Urinary bladder (tissue), 4 donors: ENCODE results near the gene JAK1. TPM values are rescaled to one million over a fixed set of nuclear protein-coding genes. Genes with fewer than 3 reads are reported as not detected.

Experiments
- DNase-seq: peaks from one replicate; pipeline ENCODE4 v3.0.0-alpha.2; 2015; ENCODE audit errors: extremely low spot score
- H3K27ac ChIP-seq: one replicate; pipeline ENCODE4 v1.5.1; 2013; ENCODE audit warnings: low read depth, mild to moderate bottlenecking, moderate library complexity
- H3K36me3 ChIP-seq: one replicate; pipeline ENCODE4 v1.6.1; 2013; ENCODE audit warnings: mild to moderate bottlenecking, moderate library complexity; ENCODE audit not compliant: insufficient read depth
- H3K4me1 ChIP-seq: one replicate; pipeline ENCODE4 v1.6.1; 2013; ENCODE audit warnings: mild to moderate bottlenecking, moderate library complexity; ENCODE audit not compliant: insufficient read depth
- H3K4me3 ChIP-seq: one replicate; pipeline ENCODE4 v1.5.1; 2013; ENCODE audit warnings: low read depth, low read length
- WGBS: extraction: QIAGEN DNeasy Blood & Tissue Kit; methylation state at CpG from one replicate; pipeline ENCODE4 v1.1.7; 2013; 5-methylcytosine and 5-hydroxymethylcytosine counted together
- polyA plus RNA-seq: library from polyadenylated mRNA; stranded (reverse); fragments of 200-250 nt; gene quantifications from one replicate; pipeline ENCODE4 v1.2.3, GENCODE V29; 2013
- total RNA-seq: library from RNA; depleted of rRNA; stranded (reverse); fragments of >200 nt; gene quantifications from one replicate; pipeline ENCODE4 v1.2.3, GENCODE V29; 2014
- donor health status: healthy with polysubstance abuse.
- donor health status: healthy.

Gene JAK1
- total and polyA plus RNA-seq, 2 donors, result 86.8 to 137 TPM

DNA sequence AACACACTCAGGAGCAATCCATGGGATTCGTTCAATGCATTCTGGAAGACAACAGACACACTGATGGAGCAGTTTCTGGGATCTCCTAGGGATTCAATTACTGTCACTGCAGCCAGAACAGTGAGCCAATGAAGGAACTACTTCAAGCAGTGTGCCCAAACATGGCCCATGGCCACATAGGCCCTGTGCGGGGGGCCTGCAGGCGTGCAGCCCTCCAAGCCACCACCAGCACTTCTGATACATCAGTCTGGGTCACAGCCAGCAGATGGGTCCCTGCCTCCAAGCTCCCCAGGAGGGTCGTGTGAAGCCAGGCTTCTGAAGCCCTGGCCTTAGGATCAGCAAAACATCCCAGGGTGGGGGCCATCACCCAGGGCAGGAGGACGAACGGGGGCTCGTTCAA is 122.2 kb downstream of the JAK1 start:
- Histone ChIP-seq H3K27ac (no peak overlapping the region), H3K4me3 (no peak overlapping the region), H3K4me1 (no peaks in the 10 kb centered on the region), H3K36me3 (peaks cover 7% of the 10 kb centered on the region)
- DNase-seq, result no peak
- 90% methylated on average over 7 of the region's 7 CpGs for WGBS

DNA sequence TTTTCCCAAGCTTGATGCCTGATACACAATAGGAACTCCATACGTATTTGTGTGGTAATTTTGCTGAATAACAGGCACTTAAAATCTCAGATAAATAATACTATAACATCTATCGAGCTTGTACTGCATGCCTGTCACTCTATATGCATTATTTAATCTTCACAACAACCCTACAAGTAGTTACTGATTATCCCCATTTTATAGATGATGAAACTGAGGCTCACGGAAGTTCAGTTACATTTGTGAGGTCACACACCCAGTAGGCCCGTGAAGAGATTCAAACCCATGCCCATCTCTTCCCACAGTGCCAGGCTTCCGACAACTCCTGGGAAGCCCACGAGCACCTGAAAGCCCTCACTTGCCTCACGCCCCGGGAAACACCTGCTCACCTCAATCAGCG is 122.7 kb downstream of the JAK1 start:
- 92% methylated on average over 9 of the region's 9 CpGs for WGBS
- H3K4me1 ChIP-seq, result no peaks in the 10 kb centered on the region
- DNase-seq, result no peak
- peaks cover 7% of the 10 kb centered on the region for H3K36me3 ChIP-seq
- no peak overlapping the region for H3K27ac ChIP-seq
- H3K4me3 ChIP-seq, result no peak overlapping the region

DNA sequence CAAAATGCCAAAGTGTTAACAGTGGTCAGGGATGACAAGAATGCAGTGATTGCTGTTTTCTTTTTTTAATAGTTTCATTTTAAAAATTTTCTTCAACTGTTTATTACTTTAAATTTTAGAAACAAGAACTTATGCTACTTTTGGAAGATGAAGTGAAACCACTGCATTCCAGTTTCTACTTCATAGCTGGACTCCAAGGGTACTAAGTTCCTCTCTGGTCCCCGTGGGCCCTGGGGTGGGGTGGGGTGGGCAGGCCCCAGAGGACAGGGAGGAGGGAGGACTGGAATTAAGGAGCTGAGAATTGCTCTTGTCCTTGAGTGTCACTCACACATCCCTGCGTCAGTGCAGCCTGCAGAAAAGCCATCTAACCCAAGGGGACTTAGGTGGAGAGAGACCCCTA is 124.1 kb downstream of the JAK1 start:
- H3K36me3 ChIP-seq, result peaks cover 7% of the 10 kb centered on the region
- 58% methylated on average over 2 of the region's 2 CpGs for WGBS

DNA sequence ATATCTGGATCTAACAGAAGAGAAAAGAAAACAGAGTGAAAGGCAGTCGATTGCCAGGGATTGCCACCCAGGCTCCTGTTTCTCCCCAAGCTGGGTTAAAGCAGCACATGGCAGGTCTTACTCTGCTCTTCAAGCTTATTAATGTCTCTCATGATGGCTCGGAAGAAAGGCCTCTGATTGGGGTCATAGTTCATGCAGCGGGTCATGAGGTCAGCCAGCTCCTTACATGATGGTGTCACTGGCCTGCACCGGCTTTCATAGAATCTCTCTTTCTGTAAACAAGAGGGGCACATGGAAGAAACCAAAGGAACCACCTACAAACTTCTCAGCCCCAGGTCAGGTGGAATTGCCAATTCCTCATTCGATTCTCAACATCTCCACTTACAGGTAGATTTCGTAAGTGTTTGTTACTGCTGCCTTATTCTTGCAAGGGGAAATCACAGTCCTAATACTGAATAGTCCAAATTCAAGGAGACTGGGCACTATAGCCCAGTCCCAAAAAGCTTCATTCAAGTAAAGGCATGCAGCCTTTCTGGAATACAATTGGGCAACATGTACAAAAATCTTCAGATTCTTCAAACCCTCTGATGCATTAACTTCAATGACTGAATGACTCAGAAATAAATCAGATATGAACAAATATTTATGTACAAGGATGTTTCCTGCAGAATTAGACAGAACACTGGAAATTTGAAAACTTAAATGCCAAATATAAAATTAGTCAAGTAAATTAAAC is 124.9 kb downstream of the JAK1 start:
- H3K36me3 ChIP-seq, result peaks cover 5% of the 10 kb centered on the region
- DNase-seq, result no peak
- H3K4me1 ChIP-seq, result no peaks in the 10 kb centered on the region
- no peak overlapping the region for H3K4me3 ChIP-seq
- H3K27ac ChIP-seq, result no peak overlapping the region
- 63% methylated on average over 6 of the region's 6 CpGs for WGBS

More for the DNA sequence above, 124.1 kb downstream of the JAK1 start:
- H3K27ac ChIP-seq, result no peak overlapping the region
- H3K4me3 ChIP-seq, result no peak overlapping the region
- H3K4me1 ChIP-seq, result no peaks in the 10 kb centered on the region
- no peak for DNase-seq

DNA sequence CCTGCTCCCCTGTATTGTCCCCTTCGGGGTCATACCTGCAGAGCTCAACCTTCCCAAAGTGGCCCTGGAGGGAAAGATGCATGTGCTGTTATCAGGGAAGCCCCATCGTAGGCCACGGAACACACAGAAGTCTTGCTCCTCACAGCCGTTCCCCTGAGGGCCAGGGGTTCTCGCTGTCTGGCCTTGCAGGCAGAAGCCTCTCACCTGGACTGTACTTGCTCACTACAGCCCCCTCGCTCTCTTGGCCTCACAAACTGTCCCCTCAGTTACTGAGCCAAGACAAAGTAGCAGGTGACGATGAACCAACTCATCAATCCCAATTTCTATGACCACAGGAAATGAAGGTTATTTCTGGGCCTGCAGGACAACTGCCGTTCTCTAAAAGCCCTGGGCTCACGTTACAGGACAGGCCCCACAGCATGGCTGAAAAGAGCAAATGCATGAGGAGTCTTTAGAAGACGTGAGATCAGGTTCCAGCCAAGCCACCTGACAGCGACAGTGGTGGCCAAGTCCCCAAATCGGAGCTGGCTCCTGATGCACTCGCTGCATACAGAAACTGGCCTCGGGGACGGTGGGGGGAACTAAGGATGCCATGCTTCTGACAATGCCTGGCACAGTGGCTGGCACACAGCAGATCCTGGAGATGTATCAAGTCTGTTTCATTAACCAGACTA is 126.5 kb downstream of the JAK1 start:
- no peaks in the 10 kb centered on the region for H3K4me1 ChIP-seq
- 92% methylated on average over 15 of the region's 15 CpGs for WGBS
- no peak overlapping the region for H3K4me3 ChIP-seq
- H3K27ac ChIP-seq, result no peak overlapping the region
- peaks cover 5% of the 10 kb centered on the region for H3K36me3 ChIP-seq
- no peak for DNase-seq

DNA sequence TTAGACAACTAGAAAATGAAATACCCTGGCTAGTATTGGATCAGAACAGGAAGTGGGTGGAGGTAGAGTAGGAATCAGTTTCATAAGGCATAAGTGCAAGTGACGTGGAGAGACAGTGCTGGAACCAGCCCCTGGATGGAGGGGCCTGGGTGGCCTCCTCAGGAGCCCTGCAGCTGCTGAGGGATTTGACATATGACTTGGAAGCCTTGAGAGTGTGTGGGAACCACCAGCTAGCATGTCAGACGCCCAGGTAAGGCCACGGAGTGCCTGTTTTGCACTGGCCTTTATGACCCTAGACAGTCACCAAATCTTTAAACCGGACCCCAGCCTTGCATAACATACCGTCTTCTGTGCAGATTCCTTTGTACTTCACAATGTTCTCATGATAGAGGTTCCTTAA is 127.1 kb downstream of the JAK1 start:
- Histone ChIP-seq H3K4me3 (no peak overlapping the region), H3K4me1 (no peaks in the 10 kb centered on the region), H3K36me3 (peaks cover 5% of the 10 kb centered on the region), H3K27ac (no peak overlapping the region)
- DNase-seq, result no peak
- WGBS, result 88% methylated on average over 5 of the region's 5 CpGs

DNA sequence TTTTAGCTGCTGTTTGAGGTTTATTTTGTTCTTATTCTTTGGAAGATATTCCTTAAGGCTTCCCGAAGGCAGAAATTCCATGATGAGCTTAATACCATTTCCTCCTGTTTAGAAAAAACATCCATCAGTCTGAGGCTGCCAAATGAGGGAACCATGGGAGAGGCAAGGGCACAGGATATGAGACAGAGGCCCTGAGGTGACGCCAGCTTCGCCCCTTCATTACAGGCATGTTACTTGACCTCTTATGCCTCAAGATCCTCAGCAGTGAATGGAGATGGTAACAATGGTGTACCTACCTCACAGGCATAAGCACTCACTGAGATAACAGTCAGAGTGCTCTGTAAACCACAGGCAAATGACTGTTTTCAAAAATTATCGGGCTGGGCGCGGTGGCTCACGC is 127.9 kb downstream of the JAK1 start:
- Histone ChIP-seq H3K4me1 (no peaks in the 10 kb centered on the region), H3K4me3 (no peak overlapping the region), H3K27ac (no peak overlapping the region), H3K36me3 (peaks cover 5% of the 10 kb centered on the region)
- WGBS, result 90% methylated on average over 7 of the region's 7 CpGs
- DNase-seq, result no peak

DNA sequence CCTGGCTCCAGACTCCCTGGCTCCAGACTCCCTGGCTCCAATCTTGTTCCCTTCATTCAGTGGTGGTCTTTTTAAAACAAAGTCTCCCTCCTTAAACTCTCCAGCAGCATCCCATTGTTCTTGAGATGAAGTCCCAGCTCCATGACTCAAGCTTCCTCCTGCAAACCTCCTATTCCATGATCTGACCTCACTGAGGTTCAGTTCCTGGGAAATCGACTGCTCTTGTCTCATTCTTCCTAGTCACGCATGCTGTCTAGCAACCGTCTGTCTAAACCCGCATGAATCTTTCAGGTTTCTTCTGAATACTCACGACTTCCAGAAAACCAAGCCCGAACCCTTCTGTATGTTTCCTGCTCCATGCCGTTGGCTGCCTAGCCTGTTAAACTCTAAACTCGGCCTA is 129.5 kb downstream of the JAK1 start:
- Histone ChIP-seq H3K4me1 (no peaks in the 10 kb centered on the region), H3K36me3 (peaks cover 2% of the 10 kb centered on the region), H3K27ac (no peak overlapping the region), H3K4me3 (no peak overlapping the region)
- DNase-seq, result no peak
- 90% methylated on average over 8 of the region's 8 CpGs for WGBS

DNA sequence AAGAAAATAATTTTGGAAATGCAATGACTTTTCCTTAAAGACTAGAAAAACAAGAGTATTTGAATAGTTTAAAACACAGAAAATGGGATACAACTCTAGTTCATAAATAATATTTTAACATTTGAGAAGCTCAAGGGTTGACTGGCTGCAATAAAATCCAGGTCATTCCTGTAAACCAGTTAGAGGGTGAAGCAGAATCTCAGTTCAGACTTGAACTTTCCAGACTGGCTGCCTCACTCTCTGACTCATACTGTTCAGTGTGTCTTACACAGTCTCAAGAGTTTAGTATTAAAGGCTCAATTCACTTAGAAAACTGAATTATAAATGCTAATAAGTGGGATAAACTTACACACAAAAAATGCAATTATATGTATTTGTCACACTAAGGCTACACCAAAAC is 131.6 kb downstream of the JAK1 start:
- H3K4me1 ChIP-seq, result no peaks in the 10 kb centered on the region
- H3K4me3 ChIP-seq, result no peak overlapping the region
- no peak overlapping the region for H3K27ac ChIP-seq
- H3K36me3 ChIP-seq, result peaks cover 2% of the 10 kb centered on the region
- no peak for DNase-seq

DNA sequence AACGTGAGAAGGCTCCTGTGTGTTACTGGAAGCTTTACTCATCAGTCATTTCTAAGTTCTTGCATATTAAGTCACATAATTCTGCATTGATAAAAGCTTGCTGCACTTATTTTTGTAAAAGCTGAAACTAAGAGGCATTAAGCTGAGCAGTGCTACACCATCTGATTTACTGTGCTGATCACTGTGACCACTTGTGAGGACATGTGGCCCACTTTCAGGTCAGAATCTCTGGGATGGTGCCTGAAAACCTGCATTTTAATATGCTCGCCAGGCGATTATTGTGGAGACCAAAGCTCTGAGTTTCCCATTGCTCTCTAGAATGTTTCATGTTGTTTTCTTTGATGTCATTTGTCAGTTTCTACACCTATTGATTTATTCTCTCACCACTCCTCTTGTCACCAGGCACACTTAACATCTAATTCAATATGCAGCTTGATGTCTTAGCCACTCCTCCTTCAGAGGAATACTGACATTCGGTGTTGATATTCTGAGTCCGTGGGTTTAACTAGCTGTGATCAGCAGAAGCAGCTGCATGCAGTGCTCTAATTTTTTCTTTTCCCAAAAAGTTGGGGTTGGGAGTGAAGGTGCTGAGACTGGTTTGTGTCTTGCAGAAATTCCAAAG is 136.2 kb downstream of the JAK1 start:
- Histone ChIP-seq H3K27ac (no peak overlapping the region), H3K36me3 (no peaks in the 10 kb centered on the region), H3K4me3 (no peak overlapping the region), H3K4me1 (no peaks in the 10 kb centered on the region)
- no peak for DNase-seq
- WGBS, result 71% methylated on average over 5 of the region's 5 CpGs

DNA sequence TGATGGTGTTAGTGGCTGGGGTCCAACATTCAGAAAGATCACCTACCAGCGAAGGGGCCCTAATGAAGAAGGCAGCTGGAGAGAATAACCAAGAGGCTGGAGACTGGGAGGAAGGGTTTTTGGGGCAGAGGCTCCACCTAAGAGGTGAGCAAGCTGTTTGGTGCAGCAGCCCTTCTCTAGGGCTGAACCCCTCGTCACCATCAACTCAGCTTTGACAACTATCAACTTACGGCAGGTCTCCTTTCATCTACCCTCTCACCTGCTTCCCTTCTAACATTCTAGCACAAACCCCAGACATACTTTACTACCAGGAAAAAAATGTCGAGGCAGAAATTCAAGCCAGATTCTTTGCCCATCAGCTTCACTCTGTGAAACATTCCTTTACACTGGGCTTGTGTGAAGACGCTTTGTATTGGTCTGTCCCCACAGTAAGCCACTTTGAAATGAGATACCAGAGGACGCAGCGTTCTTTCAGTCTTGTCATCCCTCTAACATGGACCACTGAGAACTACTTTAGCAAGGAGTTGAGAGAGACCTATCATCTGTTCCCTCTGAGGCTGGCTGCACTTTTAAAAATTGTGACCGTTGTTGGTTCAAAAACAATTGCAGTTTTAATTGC is 136.8 kb downstream of the JAK1 start:
- 72% methylated on average over 8 of the region's 8 CpGs for WGBS
- H3K4me3 ChIP-seq, result no peak overlapping the region
- no peak overlapping the region for H3K27ac ChIP-seq
- DNase-seq, result no peak
- H3K4me1 ChIP-seq, result no peaks in the 10 kb centered on the region
- no peaks in the 10 kb centered on the region for H3K36me3 ChIP-seq

DNA sequence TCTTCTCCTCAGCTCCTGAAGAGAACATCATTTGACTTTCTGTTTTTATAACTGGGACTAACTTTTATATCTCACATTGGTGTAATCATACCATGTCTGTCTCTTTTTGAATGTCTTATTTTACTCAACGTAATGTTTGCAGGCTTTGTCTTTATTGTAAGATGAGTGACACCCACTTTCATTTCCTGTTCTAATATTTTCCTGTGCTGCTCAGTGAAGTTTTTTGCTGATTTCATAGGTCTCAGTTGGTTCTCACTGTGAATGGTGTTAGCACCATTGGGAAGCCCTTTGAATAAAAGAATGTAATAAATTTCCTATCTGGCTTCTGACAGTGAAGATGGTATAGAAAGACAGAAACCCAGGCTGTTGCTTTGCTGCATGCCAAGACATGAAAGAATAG is 137.5 kb downstream of the JAK1 start:
- H3K36me3 ChIP-seq, result no peaks in the 10 kb centered on the region
- DNase-seq, result no peak
- H3K4me3 ChIP-seq, result no peak overlapping the region
- 59% methylated on average over 1 of the region's 1 CpG for WGBS
- H3K4me1 ChIP-seq, result no peaks in the 10 kb centered on the region
- H3K27ac ChIP-seq, result no peak overlapping the region

DNA sequence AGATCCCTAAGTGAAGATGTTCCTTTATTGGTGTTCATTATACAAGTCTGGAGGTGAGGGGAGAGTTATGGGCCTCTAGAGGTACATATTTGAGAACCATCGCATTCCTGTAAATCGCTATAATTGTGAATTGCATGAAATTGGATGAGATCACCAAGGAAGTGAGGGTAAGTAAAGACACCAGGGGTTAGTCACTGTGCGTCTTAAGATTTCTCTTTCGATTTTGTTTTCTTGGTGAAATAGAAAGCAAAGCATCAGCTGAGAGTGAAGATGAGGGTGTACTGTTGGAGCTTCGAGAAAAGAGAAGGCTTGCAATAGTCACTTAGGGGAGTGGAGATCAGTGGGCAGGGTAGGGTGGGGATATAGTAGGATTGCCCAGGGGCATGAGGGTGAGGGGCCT is 139.4 kb downstream of the JAK1 start:
- no peak for DNase-seq
- no peaks in the 10 kb centered on the region for H3K36me3 ChIP-seq
- 89% methylated on average over 5 of the region's 5 CpGs for WGBS
- H3K4me3 ChIP-seq, result no peak overlapping the region
- no peak overlapping the region for H3K27ac ChIP-seq
- no peaks in the 10 kb centered on the region for H3K4me1 ChIP-seq
